GM12878 (cell line): ENCODE results near the gene ACVR1B. TPM values are rescaled to one million over a fixed set of nuclear protein-coding genes. Genes with fewer than 3 reads are reported as not detected.

ENCODE experiments used
- ATAC-seq: fragments of 200-7000 bp; cut with Tn5 transposase; 3 replicates; pipeline ENCODE4 v1.9.1; 2020; ENCODE audit warnings: mild to moderate bottlenecking, moderate library complexity
- BruUV-seq: library from RNA; stranded (reverse); fragments of 400-500 nt; replicated peaks from 2 replicates; lab custom pipeline; 2021; lab: Mats Ljungman, UMichigan
- CTCF ChIA-PET: fragments of 300-600 bp; sonication (Branson Sonifier 250); formaldehyde crosslinking; extraction: SDS; loops from one replicate; lab custom pipeline; 2021; ENCODE audit warnings: inconsistent platforms; lab: Yijun Ruan, JAX
- POLR2A ChIA-PET: fragments of 350-600 bp; formaldehyde crosslinking; extraction: SDS; loops from one replicate; lab custom pipeline; 2021; ENCODE audit warnings: inconsistent platforms; lab: Charles Lee
- RAD21 ChIA-PET: fragments of 300-600 bp; sonication (Branson Sonifier 250); formaldehyde crosslinking; loops from one replicate; lab custom pipeline; 2023; ENCODE audit warnings: antibody characterized with exemption; ENCODE audit not compliant: unreplicated experiment; lab: Charles Lee
- SMC1A ChIA-PET: fragments of 300-600 bp; sonication (Branson Sonifier 250); formaldehyde crosslinking; loops from one replicate; lab custom pipeline; 2023; ENCODE audit not compliant: unreplicated experiment, uncharacterized antibody; lab: Charles Lee
- DNase-seq: peaks from one replicate; pipeline ENCODE4 v3.0.0-alpha.2; 2011; ENCODE audit warnings: low read depth, low spot score
- FAIRE-seq: peaks from 3 replicates; lab custom pipeline; 2011; peaks lifted over from hg19 to GRCh38; lab: Jason Lieb, UNC
- H2AFZ ChIP-seq: 2 replicates; pipeline ENCODE4 v1.6.0; 2011; ENCODE audit warnings: low read depth, low read length, control low read depth; ENCODE audit not compliant: control insufficient read depth
- H3K27ac ChIP-seq: 2 replicates; pipeline ENCODE4 v1.5.1; 2011; ENCODE audit warnings: control low read depth; ENCODE audit not compliant: control insufficient read depth, insufficient read depth
- H3K27me3 ChIP-seq, 2 experiments: replicated peaks in 1 of 2; 2 replicates each; pipeline versions ENCODE4 v1.6.0 to v1.6.1; 2011; ENCODE audit warnings: low read length in 1 of 2; ENCODE audit not compliant: control insufficient read depth in 2 of 2, insufficient read depth in 2 of 2
- H3K36me3 ChIP-seq, 2 experiments: 2 replicates each; pipeline ENCODE4 v1.5.1; 2011; ENCODE audit warnings: low read length in 1 of 2; ENCODE audit not compliant: control insufficient read depth in 2 of 2, insufficient read depth in 2 of 2
- H3K4me1 ChIP-seq: 2 replicates; pipeline ENCODE4 v1.6.1; 2011; ENCODE audit warnings: mild to moderate bottlenecking, low read length, moderate library complexity, mixed read lengths; ENCODE audit not compliant: control insufficient read depth, insufficient read depth
- H3K4me2 ChIP-seq: 2 replicates; pipeline ENCODE4 v1.6.0; 2011; ENCODE audit warnings: control low read depth; ENCODE audit not compliant: control insufficient read depth, insufficient read depth
- H3K4me3 ChIP-seq: fragments of 200-600 bp; sonication (generic); 2 replicates; pipeline ENCODE4 v1.5.1; 2016
- H3K79me2 ChIP-seq: 2 replicates; pipeline ENCODE4 v1.6.0; 2011; ENCODE audit warnings: low read length; ENCODE audit not compliant: control insufficient read depth, insufficient read depth
- H3K9ac ChIP-seq: 2 replicates; pipeline ENCODE4 v1.8.0; 2011; ENCODE audit warnings: low read length, control low read depth, mixed read lengths; ENCODE audit not compliant: control insufficient read depth, insufficient read depth
- H3K9me3 ChIP-seq: replicated peaks from 3 replicates; pipeline ENCODE4 v1.5.1; 2011; ENCODE audit warnings: mild to moderate bottlenecking, low read length; ENCODE audit not compliant: control insufficient read depth, insufficient read depth
- H4K20me1 ChIP-seq: 2 replicates; pipeline ENCODE4 v1.6.0; 2011; ENCODE audit not compliant: control insufficient read depth, insufficient read depth
- ATF7 ChIP-seq: fragments of 450-650 bp; IDR thresholded peaks from 2 replicates; pipeline ENCODE4 v1.6.1; 2016; ENCODE audit warnings: low read depth, mild to moderate bottlenecking
- BCL11A ChIP-seq: IDR thresholded peaks from 2 replicates; pipeline ENCODE4 v1.6.1; 2011; ENCODE audit warnings: low read depth, low read length
- BHLHE40 ChIP-seq, 2 experiments: fragments of 450-650 bp in 1 of 2; IDR thresholded peaks; 2 replicates each; pipeline ENCODE4 v1.6.1; 2011 to 2017; ENCODE audit warnings: low read depth in 2 of 2, borderline replicate concordance in 1 of 2, improper control_type of control experiment in 1 of 2, low read length in 1 of 2, mild to moderate bottlenecking in 1 of 2
- BMI1 ChIP-seq: fragments of 450-650 bp; IDR thresholded peaks from 2 replicates; pipeline ENCODE4 v1.6.1; 2016; ENCODE audit warnings: mild to moderate bottlenecking, moderate library complexity, borderline replicate concordance
- DPF2 ChIP-seq: fragments of 450-650 bp; IDR thresholded peaks from 2 replicates; pipeline ENCODE4 v1.6.1; 2017; ENCODE audit warnings: mild to moderate bottlenecking
- HDGF ChIP-seq: fragments of 450-650 bp; IDR thresholded peaks from 2 replicates; pipeline ENCODE4 v1.6.1; 2016; ENCODE audit warnings: antibody characterized with exemption
- IKZF1 ChIP-seq: fragments of 450-650 bp; conservative IDR thresholded peaks from 2 replicates; pipeline ENCODE4 v1.6.1; 2017; ENCODE audit warnings: antibody characterized with exemption, mild to moderate bottlenecking
- MLLT1 ChIP-seq: fragments of 450-650 bp; IDR thresholded peaks from 2 replicates; pipeline ENCODE4 v1.6.1; 2016; ENCODE audit warnings: mild to moderate bottlenecking
- PKNOX1 ChIP-seq: fragments of 450-650 bp; IDR thresholded peaks from 2 replicates; pipeline ENCODE4 v1.6.1; 2016; ENCODE audit warnings: mild to moderate bottlenecking
- PML ChIP-seq: IDR thresholded peaks from 2 replicates; pipeline ENCODE4 v1.6.1; 2012; ENCODE audit warnings: low read length, inconsistent platforms
- RFX5 ChIP-seq: IDR thresholded peaks from 2 replicates; pipeline ENCODE4 v1.6.1; 2011; ENCODE audit warnings: low read depth, low read length, improper control_type of control experiment
- SKIL ChIP-seq: fragments of 450-650 bp; IDR thresholded peaks from 2 replicates; pipeline ENCODE4 v1.6.1; 2017; ENCODE audit warnings: mild to moderate bottlenecking, low read depth, inconsistent platforms; ENCODE audit not compliant: poor library complexity, severe bottlenecking
- SPI1 ChIP-seq: IDR thresholded peaks from 2 replicates; pipeline ENCODE4 v1.6.1; 2011; ENCODE audit warnings: low read depth, mild to moderate bottlenecking, low read length, moderate library complexity, borderline replicate concordance; ENCODE audit not compliant: insufficient read depth
- TCF3 ChIP-seq: IDR thresholded peaks from 2 replicates; pipeline ENCODE4 v1.6.1; 2012; ENCODE audit warnings: low read depth, mild to moderate bottlenecking, low read length, borderline replicate concordance; ENCODE audit not compliant: insufficient read depth
- YBX1 ChIP-seq: fragments of 450-650 bp; IDR thresholded peaks from 2 replicates; pipeline ENCODE4 v1.6.1; 2016; ENCODE audit warnings: antibody characterized with exemption
- ZBED1 ChIP-seq: IDR thresholded peaks from 2 replicates; pipeline ENCODE4 v1.6.1; 2016; ENCODE audit warnings: borderline replicate concordance
- WGBS: methylation state at CpG from one replicate; pipeline ENCODE4 v1.1.6; 2016; ENCODE audit warnings: low lambda C conversion rate; ENCODE audit not compliant: insufficient replicate concordance, insufficient coverage; ENCODE audit errors: missing lambda C conversion rate; 5-methylcytosine and 5-hydroxymethylcytosine counted together
- in situ Hi-C: fragments of 300-500 bp; cut with MboI; formaldehyde crosslinking; loops from 9 replicates; pipeline ENCODE4 v1.14.3; 2018; ENCODE audit warnings: mixed read lengths
- intact Hi-C: fragments of 100-400 bp; cut with micrococcal nuclease; formaldehyde crosslinking; loops from one replicate; pipeline ENCODE4 v1.14.2; 2022; ENCODE audit not compliant: unreplicated experiment
- polyA plus RNA-seq, 11 experiments: library from polyadenylated mRNA; depleted of rRNA in 4 of 11; unstranded in 6 of 11; stranded (reverse) in 5 of 11; fragments of >200 nt; fragmentation: Nextera tagmentation in 4 of 11; fragmentation: Illumina TruSeq in 1 of 11; extraction: Ambion mirVana in 4 of 11; extraction: Trizol in 1 of 11; gene quantifications; 1 replicate in 1 of 11; 2 replicates in 10 of 11; pipeline versions ENCODE4 v1.2.1 to v1.2.3, GENCODE V29; 2011 to 2016; ENCODE audit warnings: inconsistent platforms in 2 of 11, missing spikeins in 2 of 11, low read depth in 1 of 11
- total RNA-seq, 4 experiments: library from RNA; depleted of rRNA in 3 of 4; stranded (reverse); fragments of >200 nt in 3 of 4; fragmentation: Illumina TruSeq in 1 of 4; extraction: Trizol in 1 of 4; gene quantifications; 2 replicates each; pipeline versions ENCODE4 v1.2.1 to v1.2.3, GENCODE V29; 2013 to 2021
- TF ChIP-seq, protein P1 (sequence below): IDR thresholded peaks from 2 replicates; pipeline ENCODE4 v1.6.1; 2011; ENCODE audit warnings: borderline replicate concordance, low read depth, mild to moderate bottlenecking, moderate library complexity, low read length; ENCODE audit not compliant: insufficient read depth, poor library complexity, severe bottlenecking

Gene ACVR1B
- total and polyA plus RNA-seq, 10 of the 15 experiments (the other 5 are each of a cell fraction or from before 2014, with no cell fraction given): 0.02 to 0.69 (median 0.16) TPM; not detected in 2

GRCh38 chr12:52027085-52027843 is 75.8 kb downstream of the ACVR1B start:
- in situ Hi-C loops (loop anchor here (5.0 kb wide), 2 partner anchors 55 to 95 kb away; no protein-coding TSS in a partner anchor), intact Hi-C loops (no loop called here)
- H2AFZ ChIP-seq: no peak overlapping the region
- H3K4me3 ChIP-seq: no peak overlapping the region
- ChIA-PET SMC1A (interaction anchor here (0.8 to 13.7 kb wide), 13 partner anchors 9 to 94 kb away, joined by 3 to 322 read pairs (median 21); partner anchors contain the start of gene NR4A1), POLR2A (interaction anchor here (0.6 to 2.9 kb wide), 7 partner anchors 22 to 96 kb away, joined by 3 to 12 read pairs (median 3); partner anchors contain the start of gene ATG101), CTCF (interaction anchor here (1.0 to 15.6 kb wide), 14 partner anchors 13 to 217 kb away, joined by 3 to 622 read pairs (median 54); partner anchors contain the start of genes ATG101, NR4A1, SMIM41 and TAMALIN), RAD21 (interaction anchor here (0.5 to 9.0 kb wide), 9 partner anchors 21 to 96 kb away, joined by 3 to 151 read pairs (median 86); partner anchors contain the start of genes ATG101 and TAMALIN)
- no peak overlapping the region for H3K4me2 ChIP-seq
- no peaks in the 10 kb centered on the region for H4K20me1 ChIP-seq
- H3K36me3 ChIP-seq: no peaks in the 10 kb centered on the region
- no peaks in the 10 kb centered on the region for H3K9me3 ChIP-seq
- H3K9ac ChIP-seq: no peak overlapping the region
- H3K27me3 ChIP-seq: peaks cover 0 to 6% of the 10 kb centered on the region in 2 experiments; a peak in 1 of 4 replicates
- FAIRE-seq: no peak
- BruUV-seq: no TSS peak
- H3K79me2 ChIP-seq: no peaks in the 10 kb centered on the region
- no peak for DNase-seq
- no peak for ATAC-seq
- WGBS: 32% methylated on average over 12 of the region's 12 CpGs
- H3K27ac ChIP-seq: no peak overlapping the region
- H3K4me1 ChIP-seq: peaks cover 15% of the 10 kb centered on the region
- TF ChIP-seq DPF2 (0 out of 2 replicates have a peak, but pooled peaks have one; percentile 30), BCL11A (no peak), SPI1 (peak; percentile 73), YBX1 (no peak), HDGF (no peak), PML (no peak), TCF3 (no peak), PKNOX1 (no peak), BMI1 (no peak), MLLT1 (no peak), IKZF1 (0 out of 2 replicates have a peak, but pooled peaks have one; percentile 27), ATF7 (no peak), ZBED1 (no peak), RFX5 (no peak), BHLHE40 (IDR thresholded peaks at IDR 0.05; ENCODE audit: borderline replicate concordance in 1 of 2, low read depth in 2 of 2, low read length in 1 of 2) (peak in 1 of 2 experiments; percentile 63; a peak in 2 of 4 replicates), SKIL (no peak)
- TF ChIP-seq, protein P1, sequence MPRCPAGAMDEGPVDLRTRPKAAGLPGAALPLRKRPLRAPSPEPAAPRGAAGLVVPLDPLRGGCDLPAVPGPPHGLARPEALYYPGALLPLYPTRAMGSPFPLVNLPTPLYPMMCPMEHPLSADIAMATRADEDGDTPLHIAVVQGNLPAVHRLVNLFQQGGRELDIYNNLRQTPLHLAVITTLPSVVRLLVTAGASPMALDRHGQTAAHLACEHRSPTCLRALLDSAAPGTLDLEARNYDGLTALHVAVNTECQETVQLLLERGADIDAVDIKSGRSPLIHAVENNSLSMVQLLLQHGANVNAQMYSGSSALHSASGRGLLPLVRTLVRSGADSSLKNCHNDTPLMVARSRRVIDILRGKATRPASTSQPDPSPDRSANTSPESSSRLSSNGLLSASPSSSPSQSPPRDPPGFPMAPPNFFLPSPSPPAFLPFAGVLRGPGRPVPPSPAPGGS: no peak
